ENCODE data around the gene BANK1. TPM values are rescaled to one million over a fixed set of nuclear protein-coding genes. Genes with fewer than 3 reads are reported as not detected.

The BANK1 gene
- total and polyA plus RNA-seq, 5 donors from 2014 or later: 0.18 to 2.9 (median 0.98) TPM

DNA sequence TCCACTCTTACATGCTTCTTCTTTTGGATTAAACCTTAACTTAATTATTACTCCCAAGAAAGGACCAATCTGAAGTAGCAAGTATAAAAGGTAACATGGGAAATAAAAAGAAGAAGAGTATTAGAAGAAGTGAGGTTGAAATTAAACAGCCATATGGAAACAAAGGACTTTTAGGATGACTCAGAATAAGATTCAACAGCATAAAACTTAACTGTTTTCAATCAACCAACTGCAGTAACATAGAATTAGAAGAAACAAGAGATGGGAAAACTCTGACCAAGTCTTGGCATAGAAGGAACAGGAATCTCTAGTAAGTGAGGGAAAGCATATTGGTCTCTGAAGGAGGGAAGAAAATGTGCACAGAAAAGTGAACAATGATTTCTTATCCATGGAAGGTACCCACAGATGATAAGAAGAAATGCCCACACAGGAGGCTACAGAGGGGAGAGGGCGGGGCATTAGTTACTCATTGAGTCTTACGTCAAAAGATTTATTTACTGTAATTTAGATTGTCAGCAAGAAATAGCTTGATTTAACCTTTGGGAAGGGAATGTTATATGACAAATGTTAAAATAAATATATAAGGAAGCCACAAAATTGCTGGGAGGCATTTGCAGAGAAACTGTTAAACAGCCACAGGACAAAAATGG, 177.3 kb downstream of the BANK1 start:
- H3K9me3 Mint-ChIP-seq: peaks cover 0 to 2% (median 0%) of the 10 kb centered on the region in 7 donors
- H3K36me3 Mint-ChIP-seq: no peaks in the 10 kb centered on the region
- no peaks in the 10 kb centered on the region for H3K4me1 ChIP-seq (ENCODE audit: control insufficient read depth, insufficient read depth, low read length, poor library complexity, severe bottlenecking)
- ATAC-seq (ENCODE audit: low read depth in 2 of 2) (no peak), DNase-seq (no peak)
- H3K4me1 Mint-ChIP-seq: no peaks in the 10 kb centered on the region
- no peak overlapping the region for H3K27ac Mint-ChIP-seq
- no peak overlapping the region for H3K4me3 ChIP-seq (ENCODE audit: low read depth, low read length)
- peaks cover 1% of the 10 kb centered on the region for H3K27me3 ChIP-seq (ENCODE audit: control insufficient read depth, insufficient read depth, low read length)
- H3K9me3 ChIP-seq (ENCODE audit: control insufficient read depth in 2 of 2, low read length in 2 of 2): no peaks in the 10 kb centered on the region
- no peaks in the 10 kb centered on the region for H3K36me3 ChIP-seq (ENCODE audit: control insufficient read depth, insufficient read depth, low read length)
- H3K4me3 Mint-ChIP-seq: no peak overlapping the region
- H3K27me3 Mint-ChIP-seq: no peaks in the 10 kb centered on the region
- no peak overlapping the region for H3K27ac ChIP-seq (ENCODE audit: insufficient read depth, low read length, poor library complexity, severe bottlenecking)

DNA sequence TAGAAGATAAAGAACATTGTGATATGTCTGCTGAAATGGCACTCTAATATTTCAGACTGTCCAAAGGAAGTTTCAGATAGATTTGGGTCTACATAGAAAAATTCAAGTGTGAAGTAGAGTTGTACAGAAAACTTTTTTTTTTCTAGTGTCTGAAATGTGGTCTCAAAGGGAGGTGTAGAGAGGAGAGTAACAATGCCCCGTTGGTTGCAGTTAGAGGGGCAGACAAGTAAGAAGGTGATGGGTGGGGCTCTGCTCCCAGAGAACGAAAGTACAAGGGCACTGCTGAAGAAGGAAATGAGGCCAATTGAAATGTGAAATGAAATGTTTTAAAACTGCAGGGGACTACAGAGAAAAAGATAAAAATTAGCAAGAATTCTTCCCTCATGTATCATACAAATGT, 177.8 kb downstream of the BANK1 start:
- H3K27me3 ChIP-seq (ENCODE audit: control insufficient read depth, insufficient read depth, low read length): peaks cover 1% of the 10 kb centered on the region
- Mint-ChIP-seq H3K4me1 (no peaks in the 10 kb centered on the region), H3K9me3 (peaks cover 0 to 2% (median 0%) of the 10 kb centered on the region in 7 donors), H3K36me3 (no peaks in the 10 kb centered on the region), H3K27ac (no peak overlapping the region), H3K27me3 (no peaks in the 10 kb centered on the region), H3K4me3 (no peak overlapping the region)
- no peak overlapping the region for H3K27ac ChIP-seq (ENCODE audit: insufficient read depth, low read length, poor library complexity, severe bottlenecking)
- H3K9me3 ChIP-seq (ENCODE audit: control insufficient read depth in 2 of 2, low read length in 2 of 2): no peaks in the 10 kb centered on the region
- ATAC-seq (ENCODE audit: low read depth in 2 of 2): no peak
- no peaks in the 10 kb centered on the region for H3K36me3 ChIP-seq (ENCODE audit: control insufficient read depth, insufficient read depth, low read length)
- H3K4me1 ChIP-seq (ENCODE audit: control insufficient read depth, insufficient read depth, low read length, poor library complexity, severe bottlenecking): no peaks in the 10 kb centered on the region
- DNase-seq: no peak
- no peak overlapping the region for H3K4me3 ChIP-seq (ENCODE audit: low read depth, low read length)

GRCh38 chr4:101969965-101970364, 179.4 kb downstream of the BANK1 start:
- Mint-ChIP-seq H3K27ac (no peak overlapping the region), H3K9me3 (peaks cover 0 to 2% (median 0%) of the 10 kb centered on the region in 7 donors), H3K36me3 (no peaks in the 10 kb centered on the region), H3K27me3 (no peaks in the 10 kb centered on the region), H3K4me1 (no peaks in the 10 kb centered on the region), H3K4me3 (no peak overlapping the region)
- Histone ChIP-seq H3K36me3 (ENCODE audit: control insufficient read depth, insufficient read depth, low read length) (no peaks in the 10 kb centered on the region), H3K4me3 (ENCODE audit: low read depth, low read length) (no peak overlapping the region), H3K27ac (ENCODE audit: insufficient read depth, low read length, poor library complexity, severe bottlenecking) (no peak overlapping the region), H3K27me3 (ENCODE audit: control insufficient read depth, insufficient read depth, low read length) (no peaks in the 10 kb centered on the region), H3K4me1 (ENCODE audit: control insufficient read depth, insufficient read depth, low read length, poor library complexity, severe bottlenecking) (no peaks in the 10 kb centered on the region), H3K9me3 (ENCODE audit: control insufficient read depth in 2 of 2, low read length in 2 of 2) (no peaks in the 10 kb centered on the region)
- no peak for DNase-seq
- ATAC-seq (ENCODE audit: low read depth in 2 of 2): no peak

DNA sequence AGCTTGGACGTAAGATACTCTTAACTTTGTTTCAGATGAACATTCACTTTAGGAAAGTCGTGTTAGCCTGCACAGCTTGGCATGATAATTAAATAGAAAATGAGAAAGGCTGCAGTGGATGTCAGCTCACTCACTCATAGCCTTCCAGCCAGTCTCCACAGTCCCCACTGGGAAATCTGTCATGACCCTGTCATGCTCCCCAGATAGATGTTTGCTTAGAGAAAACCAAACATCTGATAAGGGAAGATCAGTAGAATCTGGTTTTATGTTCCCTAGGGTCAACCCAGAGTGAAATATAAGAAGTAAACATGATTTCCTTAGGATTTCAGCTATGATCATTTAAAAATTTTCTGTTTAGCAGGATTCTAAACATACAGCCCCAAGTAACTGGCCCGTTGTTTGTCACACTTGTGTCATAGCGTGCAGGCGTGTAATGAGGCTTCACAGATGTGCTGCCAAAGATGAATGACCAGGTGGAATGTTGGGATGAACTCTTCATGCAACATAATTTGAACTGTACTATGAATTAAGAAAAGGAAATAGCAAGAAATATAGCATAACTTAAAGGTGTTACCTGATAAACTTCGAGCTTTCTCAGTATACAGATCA, 180.1 kb downstream of the BANK1 start:
- no peak overlapping the region for H3K27ac ChIP-seq (ENCODE audit: insufficient read depth, low read length, poor library complexity, severe bottlenecking)
- Mint-ChIP-seq H3K9me3 (peaks cover 0 to 2% (median 0%) of the 10 kb centered on the region in 7 donors), H3K27ac (no peak overlapping the region), H3K4me1 (no peaks in the 10 kb centered on the region), H3K4me3 (no peak overlapping the region), H3K27me3 (no peaks in the 10 kb centered on the region), H3K36me3 (no peaks in the 10 kb centered on the region)
- no peaks in the 10 kb centered on the region for H3K27me3 ChIP-seq (ENCODE audit: control insufficient read depth, insufficient read depth, low read length)
- DNase-seq (no peak), ATAC-seq (ENCODE audit: low read depth in 2 of 2) (no peak)
- no peak overlapping the region for H3K4me3 ChIP-seq (ENCODE audit: low read depth, low read length)
- no peaks in the 10 kb centered on the region for H3K9me3 ChIP-seq (ENCODE audit: control insufficient read depth in 2 of 2, low read length in 2 of 2)
- H3K4me1 ChIP-seq (ENCODE audit: control insufficient read depth, insufficient read depth, low read length, poor library complexity, severe bottlenecking): no peaks in the 10 kb centered on the region
- H3K36me3 ChIP-seq (ENCODE audit: control insufficient read depth, insufficient read depth, low read length): no peaks in the 10 kb centered on the region

DNA sequence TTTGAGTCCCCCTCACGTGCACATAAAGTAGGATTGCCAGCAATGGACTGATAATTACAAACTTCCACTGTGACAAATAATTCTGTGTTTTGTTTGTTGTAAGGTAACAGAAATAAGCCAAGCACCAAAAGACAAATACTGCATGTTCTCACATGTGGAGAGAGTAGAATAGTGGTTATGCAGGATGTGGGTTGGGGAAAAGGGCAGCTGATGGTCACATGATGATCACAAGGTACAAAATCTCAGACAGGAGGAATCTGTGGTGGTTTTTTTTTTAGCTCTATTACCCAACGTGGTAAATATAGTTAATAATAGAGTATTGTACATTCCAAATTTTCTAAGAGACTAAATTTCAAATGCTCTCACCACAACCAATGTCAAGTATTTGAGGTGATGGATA, 182.3 kb downstream of the BANK1 start:
- Mint-ChIP-seq H3K36me3 (no peaks in the 10 kb centered on the region), H3K9me3 (peaks cover 0 to 1% (median 0%) of the 10 kb centered on the region in 7 donors), H3K27ac (no peak overlapping the region), H3K4me3 (no peak overlapping the region), H3K27me3 (no peaks in the 10 kb centered on the region), H3K4me1 (no peaks in the 10 kb centered on the region)
- Histone ChIP-seq H3K4me3 (ENCODE audit: low read depth, low read length) (no peak overlapping the region), H3K27ac (ENCODE audit: insufficient read depth, low read length, poor library complexity, severe bottlenecking) (no peak overlapping the region), H3K4me1 (ENCODE audit: control insufficient read depth, insufficient read depth, low read length, poor library complexity, severe bottlenecking) (no peaks in the 10 kb centered on the region), H3K9me3 (ENCODE audit: control insufficient read depth in 2 of 2, low read length in 2 of 2) (no peaks in the 10 kb centered on the region), H3K36me3 (ENCODE audit: control insufficient read depth, insufficient read depth, low read length) (no peaks in the 10 kb centered on the region), H3K27me3 (ENCODE audit: control insufficient read depth, insufficient read depth, low read length) (no peaks in the 10 kb centered on the region)
- DNase-seq (no peak), ATAC-seq (ENCODE audit: low read depth in 2 of 2) (no peak)

- no peak for ATAC-seq (ENCODE audit: low read depth in 2 of 2)
- no peaks in the 10 kb centered on the region for H3K27me3 ChIP-seq (ENCODE audit: control insufficient read depth, insufficient read depth, low read length)
- no peaks in the 10 kb centered on the region for H3K36me3 Mint-ChIP-seq
- H3K27me3 Mint-ChIP-seq: no peaks in the 10 kb centered on the region
- H3K4me1 ChIP-seq (ENCODE audit: control insufficient read depth, insufficient read depth, low read length, poor library complexity, severe bottlenecking): no peaks in the 10 kb centered on the region
- H3K4me1 Mint-ChIP-seq: no peaks in the 10 kb centered on the region
- no peak overlapping the region for H3K4me3 ChIP-seq (ENCODE audit: low read depth, low read length)
- no peak overlapping the region for H3K27ac Mint-ChIP-seq
- H3K36me3 ChIP-seq (ENCODE audit: control insufficient read depth, insufficient read depth, low read length): no peaks in the 10 kb centered on the region
- no peaks in the 10 kb centered on the region for H3K9me3 Mint-ChIP-seq
- no peak overlapping the region for H3K4me3 Mint-ChIP-seq
- no peaks in the 10 kb centered on the region for H3K9me3 ChIP-seq (ENCODE audit: control insufficient read depth in 2 of 2, low read length in 2 of 2)
- no peak for DNase-seq
- H3K27ac ChIP-seq (ENCODE audit: insufficient read depth, low read length, poor library complexity, severe bottlenecking): no peak overlapping the region
These were observed 182.8 kb downstream of the BANK1 start for GRCh38 chr4:101973361-101973760.

GRCh38 chr4:101977076-101977475, 186.5 kb downstream of the BANK1 start:
- ATAC-seq (ENCODE audit: low read depth in 2 of 2): no peak

DNA sequence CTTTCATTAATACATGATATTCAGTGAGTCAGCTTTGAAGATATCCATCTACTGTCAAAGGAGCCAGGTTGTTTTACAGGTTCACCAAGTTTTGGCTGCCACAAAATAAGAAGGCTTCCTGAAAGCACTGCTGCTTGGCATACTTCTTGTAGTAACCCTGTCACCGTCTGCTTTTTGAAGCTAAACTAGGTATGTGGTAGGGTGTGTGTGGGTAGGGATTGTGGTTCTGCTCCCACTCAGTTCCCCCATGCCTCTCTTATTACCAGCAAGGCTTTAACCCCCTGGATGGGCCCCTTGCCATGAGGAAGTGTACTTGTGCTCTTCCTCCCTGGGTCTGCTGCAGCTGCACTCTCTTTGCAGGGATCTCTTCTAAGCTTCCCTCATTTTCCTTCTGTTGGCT, 191.2 kb downstream of the BANK1 start:
- no peaks in the 10 kb centered on the region for H3K4me1 ChIP-seq (ENCODE audit: control insufficient read depth, insufficient read depth, low read length, poor library complexity, severe bottlenecking)
- H3K4me1 Mint-ChIP-seq: no peaks in the 10 kb centered on the region
- H3K4me3 ChIP-seq (ENCODE audit: low read depth, low read length): no peak overlapping the region
- H3K9me3 ChIP-seq (ENCODE audit: control insufficient read depth in 2 of 2, low read length in 2 of 2): no peaks in the 10 kb centered on the region
- H3K4me3 Mint-ChIP-seq: no peak overlapping the region
- no peaks in the 10 kb centered on the region for H3K27me3 Mint-ChIP-seq
- no peak overlapping the region for H3K27ac ChIP-seq (ENCODE audit: insufficient read depth, low read length, poor library complexity, severe bottlenecking)
- no peaks in the 10 kb centered on the region for H3K27me3 ChIP-seq (ENCODE audit: control insufficient read depth, insufficient read depth, low read length)
- ATAC-seq (ENCODE audit: low read depth in 2 of 2): no peak
- H3K27ac Mint-ChIP-seq: no peak overlapping the region
- H3K36me3 Mint-ChIP-seq: no peaks in the 10 kb centered on the region
- H3K9me3 Mint-ChIP-seq: peaks cover 0 to 4% (median 0%) of the 10 kb centered on the region in 7 donors
- H3K36me3 ChIP-seq (ENCODE audit: control insufficient read depth, insufficient read depth, low read length): no peaks in the 10 kb centered on the region
- DNase-seq: no peak

More at GRCh38 chr4:101977076-101977475, 186.5 kb downstream of the BANK1 start:
- DNase-seq: no peak
- H3K9me3 ChIP-seq (ENCODE audit: control insufficient read depth in 2 of 2, low read length in 2 of 2): no peaks in the 10 kb centered on the region
- H3K4me1 Mint-ChIP-seq: no peaks in the 10 kb centered on the region
- no peaks in the 10 kb centered on the region for H3K27me3 ChIP-seq (ENCODE audit: control insufficient read depth, insufficient read depth, low read length)
- no peak overlapping the region for H3K27ac Mint-ChIP-seq
- no peak overlapping the region for H3K27ac ChIP-seq (ENCODE audit: insufficient read depth, low read length, poor library complexity, severe bottlenecking)
- no peaks in the 10 kb centered on the region for H3K27me3 Mint-ChIP-seq
- no peaks in the 10 kb centered on the region for H3K36me3 ChIP-seq (ENCODE audit: control insufficient read depth, insufficient read depth, low read length)
- no peak overlapping the region for H3K4me3 Mint-ChIP-seq
- no peaks in the 10 kb centered on the region for H3K4me1 ChIP-seq (ENCODE audit: control insufficient read depth, insufficient read depth, low read length, poor library complexity, severe bottlenecking)
- no peaks in the 10 kb centered on the region for H3K36me3 Mint-ChIP-seq
- no peak overlapping the region for H3K4me3 ChIP-seq (ENCODE audit: low read depth, low read length)
- H3K9me3 Mint-ChIP-seq: no peaks in the 10 kb centered on the region

Data from CD4-positive, CD25-positive, alpha-beta regulatory T cell (primary cell).